Epithelial cell of proximal tubule (primary cell): ENCODE measurements around the gene GNAI2. TPM values are rescaled to one million over a fixed set of nuclear protein-coding genes. Genes with fewer than 3 reads are reported as not detected.
"Not testable (repeated sequence)": the region's sequence is repeated elsewhere in the genome, so short reads cannot be mapped to it uniquely, and the experiment has no call there.

Experiments used
- DNase-seq: peaks from one replicate; pipeline ENCODE4 v3.0.0-alpha.2; 2011; ENCODE audit warnings: low read depth
- H3K4me3 ChIP-seq: 2 replicates; pipeline ENCODE4 v1.5.1; 2011; ENCODE audit warnings: low read depth, mild to moderate bottlenecking, low read length
- CTCF ChIP-seq: conservative IDR thresholded peaks from 2 replicates; pipeline ENCODE4 v1.5.1; 2012; ENCODE audit warnings: low read depth, mild to moderate bottlenecking, low read length
- total RNA-seq: library from RNA; depleted of rRNA; stranded (reverse); fragments of >200 nt; gene quantifications from 2 replicates; pipeline ENCODE4 v1.2.3, GENCODE V29; 2015

Gene GNAI2
- total RNA-seq, 1 donor from 2014 or later = 264 TPM

- no peak for DNase-seq
- peak; percentile 82 for TF ChIP-seq CTCF
- peak overlapping the region; percentile 61 for H3K4me3 ChIP-seq
Measured at GRCh38 chr3:50260027-50260941, 24.3 kb downstream of the GNAI2 start.

- H3K4me3 ChIP-seq = peak overlapping the region; percentile 61
- no peak for TF ChIP-seq CTCF
- DNase-seq = no peak
Measured at GRCh38 chr3:50260942-50261441, 25.0 kb downstream of the GNAI2 start.

DNA sequence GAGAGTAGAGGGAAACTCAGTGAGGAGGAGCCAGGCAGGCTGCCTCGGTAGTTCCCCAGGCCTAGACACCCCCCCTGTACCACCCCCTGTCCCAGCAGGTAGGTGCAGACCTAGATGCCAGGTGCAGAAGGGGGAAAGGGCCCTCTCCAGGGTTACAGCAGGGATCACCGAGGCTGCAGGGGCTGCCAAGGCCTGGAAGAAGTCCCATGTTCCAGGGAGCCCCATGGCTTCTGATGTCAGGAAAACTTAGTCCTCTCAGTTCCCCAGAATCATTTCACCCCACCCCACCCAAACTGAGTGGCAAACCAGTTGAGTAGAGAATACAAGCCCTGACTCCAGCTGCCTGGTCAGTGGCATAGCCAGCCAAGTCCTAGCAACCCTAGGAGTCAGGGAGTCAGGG, 25.5 kb downstream of the GNAI2 start:
- no peak for TF ChIP-seq CTCF
- no peak overlapping the region for H3K4me3 ChIP-seq
- DNase-seq = no peak

- not testable (repeated sequence) for H3K4me3 ChIP-seq, DNase-seq
Measured at GRCh38 chr3:50262200-50262599, 26.2 kb downstream of the GNAI2 start.

GRCh38 chr3:50262778-50263177, 26.8 kb downstream of the GNAI2 start:
- TF ChIP-seq CTCF = no peak
- no peak for DNase-seq
- no peak overlapping the region for H3K4me3 ChIP-seq

GRCh38 chr3:50263478-50264382, 27.7 kb downstream of the GNAI2 start:
- no peak for TF ChIP-seq CTCF
- H3K4me3 ChIP-seq = no peak overlapping the region
- no peak for DNase-seq

- no peak for TF ChIP-seq CTCF
- no peak for DNase-seq
- H3K4me3 ChIP-seq = no peak overlapping the region
Measured at GRCh38 chr3:50264383-50264963, 28.5 kb downstream of the GNAI2 start.
